Nephron (organoid): Measurements from ENCODE around the gene CABP7.

Experiments used
- H3K27ac Mint-ChIP-seq, 3 experiments: 2 replicates each; pipeline ENCODE4 v1.8.0; 2020; ENCODE audit warnings: mixed read lengths in 3 of 3, mild to moderate bottlenecking in 2 of 3, moderate library complexity in 1 of 3
- H3K27me3 Mint-ChIP-seq: 2 replicates; pipeline ENCODE4 v1.8.0; 2021; ENCODE audit warnings: low read depth, mild to moderate bottlenecking, moderate library complexity, mixed read lengths
- H3K36me3 Mint-ChIP-seq: 2 replicates; pipeline ENCODE4 v1.8.0; 2020; ENCODE audit warnings: low read depth, mixed read lengths
- H3K4me1 Mint-ChIP-seq: 2 replicates; pipeline ENCODE4 v1.8.0; 2020; ENCODE audit warnings: mixed read lengths
- H3K4me3 Mint-ChIP-seq, 3 experiments: 2 replicates each; pipeline ENCODE4 v1.8.0; 2020; ENCODE audit warnings: mild to moderate bottlenecking in 3 of 3, mixed read lengths in 3 of 3, moderate library complexity in 2 of 3
- H3K9me3 Mint-ChIP-seq: 2 replicates; pipeline ENCODE4 v1.8.0; 2020; ENCODE audit warnings: mixed read lengths
- TF ChIP-seq, protein P1 (sequence below), 3 experiments: fragments of 200-600 bp; sonication (generic); IDR thresholded peaks; one replicate each; pipeline ENCODE4 v1.5.0; 2021; ENCODE audit warnings: antibody characterized with exemption in 3 of 3; ENCODE audit not compliant: unreplicated experiment in 3 of 3

The CABP7 gene

DNA sequence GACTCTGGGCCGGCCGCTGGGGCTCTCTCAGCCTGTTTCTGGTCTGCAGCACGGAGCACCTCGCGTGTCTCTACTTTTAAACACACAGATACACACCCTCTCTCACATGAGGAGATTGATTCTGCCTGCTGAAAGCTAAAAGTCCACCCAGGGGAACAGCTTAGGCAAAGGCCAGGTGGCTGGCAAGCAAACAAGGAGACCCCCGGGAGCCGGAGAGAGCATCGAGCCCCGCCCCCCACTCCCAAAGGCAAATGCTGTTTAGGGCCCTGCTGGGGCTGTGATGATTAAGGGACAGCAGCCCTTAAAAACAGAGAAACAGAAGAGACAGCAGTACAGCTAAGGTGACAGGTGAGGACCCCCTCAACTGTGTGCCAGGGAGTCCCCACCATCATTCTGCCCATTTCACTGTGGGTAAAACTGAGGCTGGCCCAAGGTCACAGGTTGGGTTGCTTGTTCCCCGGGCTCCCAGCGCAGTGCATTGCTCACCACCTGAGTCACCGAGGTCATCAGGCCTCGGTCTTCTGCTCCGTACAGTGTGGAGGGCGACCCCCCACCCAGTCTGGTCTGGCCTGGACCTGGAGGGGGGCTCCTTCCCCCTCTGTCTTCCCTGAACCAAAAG is 6.8 kb downstream of the CABP7 start:
- H3K27me3 Mint-ChIP-seq = peaks cover 35% of the 10 kb centered on the region
- no peaks in the 10 kb centered on the region for H3K4me1 Mint-ChIP-seq
- TF ChIP-seq, protein P1, sequence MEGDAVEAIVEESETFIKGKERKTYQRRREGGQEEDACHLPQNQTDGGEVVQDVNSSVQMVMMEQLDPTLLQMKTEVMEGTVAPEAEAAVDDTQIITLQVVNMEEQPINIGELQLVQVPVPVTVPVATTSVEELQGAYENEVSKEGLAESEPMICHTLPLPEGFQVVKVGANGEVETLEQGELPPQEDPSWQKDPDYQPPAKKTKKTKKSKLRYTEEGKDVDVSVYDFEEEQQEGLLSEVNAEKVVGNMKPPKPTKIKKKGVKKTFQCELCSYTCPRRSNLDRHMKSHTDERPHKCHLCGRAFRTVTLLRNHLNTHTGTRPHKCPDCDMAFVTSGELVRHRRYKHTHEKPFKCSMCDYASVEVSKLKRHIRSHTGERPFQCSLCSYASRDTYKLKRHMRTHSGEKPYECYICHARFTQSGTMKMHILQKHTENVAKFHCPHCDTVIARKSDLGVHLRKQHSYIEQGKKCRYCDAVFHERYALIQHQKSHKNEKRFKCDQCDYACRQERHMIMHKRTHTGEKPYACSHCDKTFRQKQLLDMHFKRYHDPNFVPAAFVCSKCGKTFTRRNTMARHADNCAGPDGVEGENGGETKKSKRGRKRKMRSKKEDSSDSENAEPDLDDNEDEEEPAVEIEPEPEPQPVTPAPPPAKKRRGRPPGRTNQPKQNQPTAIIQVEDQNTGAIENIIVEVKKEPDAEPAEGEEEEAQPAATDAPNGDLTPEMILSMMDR (IDR thresholded peaks at IDR 0.05; ENCODE audit: unreplicated experiment in 3 of 3) = no peak
- H3K4me3 Mint-ChIP-seq = no peak overlapping the region
- no peak overlapping the region for H3K27ac Mint-ChIP-seq
- no peaks in the 10 kb centered on the region for H3K36me3 Mint-ChIP-seq
- H3K9me3 Mint-ChIP-seq = no peaks in the 10 kb centered on the region

DNA sequence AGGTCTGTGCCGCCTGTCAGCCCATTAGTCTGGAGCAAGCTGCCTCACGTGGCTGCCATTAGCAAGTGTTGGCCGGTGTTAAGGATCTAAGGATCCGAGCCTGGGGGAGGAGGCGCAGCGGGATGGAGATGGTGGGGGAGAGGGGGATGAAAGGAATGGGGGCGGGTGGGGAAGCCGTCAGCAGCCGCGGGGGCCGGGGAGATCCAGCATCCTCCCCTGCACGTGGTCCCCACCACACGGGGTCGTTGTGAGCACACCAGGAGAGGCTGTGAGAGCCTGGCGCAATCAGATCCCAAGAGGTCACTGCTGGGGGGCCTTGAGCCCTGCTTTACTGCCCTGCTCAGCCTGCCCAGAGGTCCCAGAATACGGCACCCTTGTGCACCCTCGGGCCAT is 7.3 kb downstream of the CABP7 start:
- H3K4me1 Mint-ChIP-seq = no peaks in the 10 kb centered on the region
- no peak overlapping the region for H3K27ac Mint-ChIP-seq
- H3K36me3 Mint-ChIP-seq = peaks cover 2% of the 10 kb centered on the region
- TF ChIP-seq, protein P1 (IDR thresholded peaks at IDR 0.05; ENCODE audit: unreplicated experiment in 3 of 3) = peak; percentile 40 to 47 (median 43)
- no peaks in the 10 kb centered on the region for H3K9me3 Mint-ChIP-seq
- peaks cover 31% of the 10 kb centered on the region for H3K27me3 Mint-ChIP-seq
- no peak overlapping the region for H3K4me3 Mint-ChIP-seq

DNA sequence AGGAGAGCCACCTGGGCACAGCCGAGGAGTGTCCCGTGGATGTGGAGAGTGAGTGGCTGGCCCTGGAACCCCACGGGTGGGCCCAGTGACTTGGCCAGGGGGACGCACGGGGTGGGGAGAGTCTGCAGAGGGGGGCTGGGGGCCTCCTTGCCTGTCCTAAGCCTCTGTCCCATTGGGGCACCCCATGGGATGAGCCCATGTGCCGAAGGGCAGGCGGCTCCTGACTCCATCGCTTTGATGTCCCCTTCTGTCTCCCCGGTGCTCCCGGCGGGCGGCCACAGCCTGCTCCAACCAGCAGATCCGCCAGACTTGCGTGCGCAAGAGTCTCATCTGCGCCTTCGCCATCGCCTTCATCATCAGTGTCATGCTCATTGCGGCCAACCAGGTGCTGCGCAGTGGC is 9.4 kb downstream of the CABP7 start:
- TF ChIP-seq, protein P1 (IDR thresholded peaks at IDR 0.05; ENCODE audit: unreplicated experiment in 3 of 3) = no peak
- Mint-ChIP-seq H3K9me3 (no peaks in the 10 kb centered on the region), H3K36me3 (peaks cover 4% of the 10 kb centered on the region), H3K4me1 (peaks cover 5% of the 10 kb centered on the region), H3K27me3 (peaks cover 16% of the 10 kb centered on the region), H3K27ac (no peak overlapping the region), H3K4me3 (no peak overlapping the region)

DNA sequence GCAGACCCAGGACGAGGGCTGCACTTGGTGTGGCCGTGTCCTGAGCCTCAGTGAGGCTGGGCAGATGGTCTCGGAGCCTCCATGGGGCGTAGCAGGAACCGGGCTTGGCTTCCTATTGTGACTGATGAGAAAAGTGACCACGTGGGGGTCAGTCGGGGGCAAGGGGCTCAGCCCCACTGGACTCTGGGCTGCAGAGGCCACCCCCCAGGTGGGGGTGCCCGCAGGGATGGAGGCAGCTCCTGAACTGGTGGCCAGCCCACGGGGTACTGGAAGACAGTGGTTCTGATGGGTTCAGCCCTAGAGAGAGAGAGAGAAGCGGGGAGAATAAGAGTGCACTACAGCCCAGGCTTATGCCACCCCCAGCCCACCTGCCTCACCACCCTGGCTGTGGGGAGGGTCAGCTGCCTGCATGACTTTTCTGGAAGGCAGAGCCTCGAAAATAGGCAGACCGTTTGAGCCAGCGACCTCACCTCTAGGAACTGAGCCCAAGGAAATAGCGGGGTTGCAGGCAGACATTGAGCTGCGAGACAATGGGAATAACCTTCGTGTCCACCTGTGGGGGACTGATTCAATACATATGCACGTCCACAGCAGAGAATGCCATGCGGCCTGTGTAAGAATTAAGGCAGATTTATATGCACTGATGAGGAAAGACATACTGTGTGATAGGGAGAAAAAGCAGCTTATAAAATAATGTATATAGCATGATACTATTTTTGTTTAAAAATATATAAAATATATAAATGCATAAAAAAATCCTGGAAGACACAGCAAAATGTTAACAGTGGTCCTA is 11.5 kb downstream of the CABP7 start:
- peaks cover 4% of the 10 kb centered on the region for H3K36me3 Mint-ChIP-seq
- H3K4me1 Mint-ChIP-seq = peaks cover 5% of the 10 kb centered on the region
- H3K9me3 Mint-ChIP-seq = no peaks in the 10 kb centered on the region
- no peak overlapping the region for H3K4me3 Mint-ChIP-seq
- TF ChIP-seq, protein P1 (IDR thresholded peaks at IDR 0.05; ENCODE audit: unreplicated experiment in 3 of 3) = no peak
- H3K27ac Mint-ChIP-seq = no peak overlapping the region
- H3K27me3 Mint-ChIP-seq = peaks cover 4% of the 10 kb centered on the region

DNA sequence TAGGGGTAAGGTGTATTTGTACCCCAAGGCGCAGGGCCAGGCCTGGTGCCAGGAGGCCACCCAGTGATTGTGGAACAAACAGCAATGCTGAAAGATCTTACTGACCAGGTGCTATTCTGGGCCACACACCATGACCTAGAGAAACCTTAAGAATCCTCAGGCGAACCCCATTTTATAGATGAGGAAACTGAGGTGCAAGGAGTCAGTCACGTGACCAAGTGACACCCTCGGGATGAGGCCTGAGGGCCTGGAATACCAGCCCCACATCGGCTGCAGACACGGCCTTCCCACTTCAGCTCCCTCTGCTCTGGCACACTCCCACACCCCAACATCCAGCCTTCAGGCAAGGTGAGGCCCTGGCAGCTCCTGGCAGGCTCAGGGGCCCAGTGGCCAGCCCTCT is 13.1 kb downstream of the CABP7 start:
- Mint-ChIP-seq H3K9me3 (no peaks in the 10 kb centered on the region), H3K4me3 (no peak overlapping the region), H3K36me3 (peaks cover 4% of the 10 kb centered on the region), H3K4me1 (peaks cover 5% of the 10 kb centered on the region), H3K27ac (no peak overlapping the region), H3K27me3 (no peaks in the 10 kb centered on the region)
- TF ChIP-seq, protein P1 (IDR thresholded peaks at IDR 0.05; ENCODE audit: unreplicated experiment in 3 of 3) = no peak
